Cerebellar cortex (tissue), 1 donor: ENCODE results near the gene S1PR4.
A peak's percentile ranks its signal among the peaks of the same experiment; 100 is the strongest.
"Not testable (repeated sequence)": the region's sequence is repeated elsewhere in the genome, so short reads cannot be mapped to it uniquely, and the experiment has no call there.

ENCODE experiments used
- DNase-seq: peaks from one replicate; pipeline ENCODE4 v3.0.0-alpha.2; 2015; ENCODE audit warnings: low spot score

The S1PR4 gene

DNA sequence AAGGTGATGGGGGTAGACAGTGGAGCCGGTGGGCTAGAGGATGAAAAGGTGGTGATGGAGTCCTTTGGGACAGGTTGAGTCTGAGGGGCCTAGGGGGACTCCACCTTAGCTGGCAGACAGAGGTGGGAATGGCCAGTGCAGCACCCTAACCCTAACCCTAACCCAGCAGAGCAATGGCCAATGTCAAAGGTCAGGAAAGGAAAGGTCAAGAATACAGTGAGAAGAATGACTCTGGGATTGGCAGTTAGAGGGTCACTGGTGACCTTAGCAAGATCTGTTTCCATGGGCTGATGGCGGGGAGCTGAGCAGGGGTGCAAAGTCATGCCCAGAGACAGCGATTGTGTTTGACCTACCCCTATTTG lies 26.2 kb upstream of the S1PR4 start:
- DNase-seq, result no peak

DNA sequence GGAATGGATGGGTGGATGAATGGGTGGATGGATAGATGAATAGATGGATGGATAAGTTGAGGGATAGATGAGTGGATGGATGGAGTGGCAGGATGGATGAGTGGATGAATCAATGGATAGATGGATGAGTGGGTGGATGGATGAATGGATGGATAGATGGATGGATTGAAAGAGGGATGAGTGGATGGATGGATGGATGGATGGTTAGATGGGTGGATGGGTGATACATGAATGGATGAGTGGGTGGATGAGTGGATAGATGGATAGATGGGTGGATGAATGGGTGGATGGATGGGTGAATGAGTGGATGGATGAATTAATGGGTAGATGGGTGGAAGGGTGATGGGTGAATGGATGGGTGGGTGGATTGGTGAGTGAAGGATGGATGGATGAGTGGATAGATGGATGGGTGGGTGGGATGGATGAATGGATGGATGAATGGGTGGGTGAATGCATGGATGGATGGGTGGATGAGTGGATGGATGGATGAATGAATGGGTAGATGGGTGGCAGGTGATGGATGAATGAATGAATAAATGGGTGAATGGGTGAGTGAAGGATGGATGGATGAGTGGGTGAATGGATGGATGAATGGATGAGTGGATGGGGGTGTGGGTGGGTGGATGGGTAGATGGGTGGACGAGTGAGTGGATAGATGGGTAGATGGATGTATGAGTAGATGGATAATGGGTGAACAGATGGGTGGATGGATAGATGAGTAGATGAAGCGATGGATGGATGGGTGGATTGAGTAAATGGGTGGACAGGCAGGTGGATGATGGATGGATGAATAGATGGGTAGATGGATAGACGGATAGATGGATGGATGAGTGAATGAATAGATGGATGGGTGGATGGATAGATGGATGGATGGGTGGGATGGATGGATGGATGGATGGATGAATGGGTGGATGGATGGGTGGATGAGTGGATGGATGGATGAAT lies 25.0 kb upstream of the S1PR4 start:
- DNase-seq, result no peak

DNA sequence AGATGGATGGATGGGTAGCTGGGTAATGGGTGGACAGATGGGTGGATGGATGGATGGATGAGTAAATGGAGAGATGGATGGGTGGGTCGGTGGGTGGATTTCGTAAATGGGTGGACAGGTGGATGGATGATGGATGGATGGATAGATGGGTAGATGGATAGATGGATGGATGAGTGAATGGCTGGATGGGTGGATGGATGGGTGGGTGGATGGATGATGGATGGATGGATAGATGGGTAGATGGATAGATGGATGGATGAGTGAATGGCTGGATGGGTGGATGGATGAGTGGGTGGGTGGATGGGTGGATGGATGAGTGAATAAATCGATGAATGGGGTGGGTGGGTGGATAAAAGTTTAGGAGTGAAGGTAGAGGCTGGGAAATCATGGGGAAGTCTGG lies 24.1 kb upstream of the S1PR4 start:
- not testable (repeated sequence) for DNase-seq

- no peak for DNase-seq
Measured at GRCh38 chr19:3154957-3155736, 23.4 kb upstream of the S1PR4 start.

- no peak for DNase-seq
Measured at GRCh38 chr19:3157096-3157845, 21.3 kb upstream of the S1PR4 start.

DNA sequence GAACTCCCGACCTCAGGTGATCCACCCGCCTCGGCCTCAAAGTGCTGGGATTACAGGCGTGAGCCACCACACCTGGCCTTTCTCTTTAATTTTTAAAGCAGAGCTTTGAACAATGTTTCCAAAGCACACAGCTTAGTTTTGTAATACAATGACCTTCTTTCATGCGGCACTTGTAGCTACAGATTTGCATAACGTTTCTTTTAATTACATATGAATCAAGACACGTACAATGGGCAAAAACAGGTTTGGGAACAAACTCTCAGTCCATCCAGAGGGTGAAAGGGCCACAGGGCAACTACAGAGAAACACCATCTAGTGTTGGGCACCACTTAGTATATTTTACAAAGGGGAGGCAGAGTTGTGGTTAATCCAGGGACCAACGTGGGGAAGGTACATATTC lies 19.0 kb upstream of the S1PR4 start:
- no peak for DNase-seq

DNA sequence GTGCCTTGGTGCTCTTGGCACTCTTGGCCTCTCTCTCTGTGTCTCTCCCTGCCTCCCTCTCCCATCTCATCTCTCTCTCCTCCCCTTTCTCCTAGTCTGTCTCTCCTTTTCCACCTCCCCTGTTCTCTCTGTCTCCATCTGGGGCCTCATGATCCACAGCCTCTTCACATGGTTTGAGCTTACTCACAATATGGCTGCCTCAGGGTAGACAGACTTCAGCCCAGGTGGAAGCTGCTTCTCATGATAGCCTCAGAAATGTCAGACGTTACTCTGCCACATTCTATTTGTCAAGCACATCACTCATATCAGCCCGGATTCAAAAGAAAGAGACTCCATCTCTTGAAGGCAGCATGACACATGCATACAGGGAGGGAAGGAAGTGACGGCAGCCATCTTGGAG lies 18.4 kb upstream of the S1PR4 start:
- DNase-seq, result no peak

DNA sequence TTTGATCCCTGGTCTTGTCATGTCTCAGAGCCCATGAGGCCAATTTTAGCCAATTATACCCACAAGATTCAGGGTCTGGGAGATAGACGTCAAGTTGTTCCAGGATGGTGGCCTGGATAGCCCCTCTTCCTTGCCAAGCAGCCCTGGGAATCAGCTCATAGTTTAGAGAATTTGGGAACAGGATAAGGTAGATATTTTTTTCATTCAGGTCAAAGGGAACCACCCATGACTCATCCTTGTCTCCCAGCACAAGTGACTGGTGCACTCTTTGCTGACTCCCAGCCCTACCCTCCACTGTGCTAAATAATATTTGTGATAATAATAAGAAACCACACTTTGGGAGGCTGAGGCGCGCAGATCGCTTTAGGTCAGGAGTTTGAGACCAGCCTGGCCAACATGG lies 17.1 kb upstream of the S1PR4 start:
- no peak for DNase-seq

- DNase-seq, result no peak
Measured at GRCh38 chr19:3162418-3163229, 15.9 kb upstream of the S1PR4 start.

- peak; percentile 80 for DNase-seq
Measured at GRCh38 chr19:3163230-3163886, 15.2 kb upstream of the S1PR4 start.

- DNase-seq, result no peak
Measured at GRCh38 chr19:3163943-3164342, 14.6 kb upstream of the S1PR4 start.

DNA sequence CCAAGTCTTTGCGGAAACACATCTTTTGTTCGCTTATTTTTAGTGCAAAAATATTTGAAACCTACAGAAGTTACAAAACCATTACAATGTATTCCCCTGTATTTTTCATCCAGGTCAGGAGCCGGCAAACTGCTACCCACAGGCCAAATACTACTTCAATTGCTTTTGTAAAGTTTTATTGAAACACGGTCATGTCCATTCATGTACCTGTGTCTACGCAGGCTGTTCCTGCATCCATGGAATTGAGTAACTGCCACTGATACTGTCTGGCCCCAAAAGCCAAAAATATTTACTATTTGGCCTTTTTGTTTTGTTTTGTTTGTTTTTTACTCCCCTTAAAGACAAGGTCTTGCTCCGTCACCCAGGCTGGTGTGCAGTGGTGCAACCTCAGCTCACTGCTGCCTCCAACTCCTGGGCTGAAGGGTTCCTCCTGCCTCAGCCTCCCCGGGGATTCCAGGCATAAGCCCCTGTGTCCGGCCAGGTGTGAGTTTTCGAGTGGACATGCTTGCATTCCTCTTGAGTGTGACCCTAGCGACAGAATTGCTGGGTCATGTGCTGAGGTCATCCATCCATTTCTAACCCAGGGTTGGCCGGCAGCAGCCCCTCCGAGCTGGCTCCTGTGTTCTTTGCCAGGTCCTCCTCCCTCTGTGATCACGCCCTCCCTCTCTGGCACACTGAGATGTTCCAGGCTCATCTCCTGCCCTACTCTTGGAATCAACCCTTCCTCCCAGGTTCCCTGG lies 10.9 kb upstream of the S1PR4 start:
- DNase-seq, result no peak

GRCh38 chr19:3171894-3172672 lies 6.5 kb upstream of the S1PR4 start:
- DNase-seq, result no peak

DNA sequence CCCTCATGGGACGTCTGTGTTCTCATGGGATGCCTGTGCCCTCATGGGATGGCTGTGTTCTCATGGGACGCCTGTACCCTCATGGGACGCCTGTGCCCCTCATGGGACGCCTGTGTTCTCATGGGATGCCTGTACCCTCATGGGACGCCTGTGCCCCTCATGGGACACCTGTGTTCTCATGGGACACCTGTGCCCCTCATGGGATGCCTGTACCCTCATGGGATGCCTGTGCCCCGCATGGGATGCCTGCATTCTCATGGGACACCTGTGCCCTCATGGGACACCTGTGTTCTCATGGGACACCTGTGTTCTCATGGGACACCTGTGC lies 5.9 kb upstream of the S1PR4 start:
- not testable (repeated sequence) for DNase-seq

- DNase-seq, result no peak
Measured at GRCh38 chr19:3175781-3176714, 2.5 kb upstream of the S1PR4 start.

DNA sequence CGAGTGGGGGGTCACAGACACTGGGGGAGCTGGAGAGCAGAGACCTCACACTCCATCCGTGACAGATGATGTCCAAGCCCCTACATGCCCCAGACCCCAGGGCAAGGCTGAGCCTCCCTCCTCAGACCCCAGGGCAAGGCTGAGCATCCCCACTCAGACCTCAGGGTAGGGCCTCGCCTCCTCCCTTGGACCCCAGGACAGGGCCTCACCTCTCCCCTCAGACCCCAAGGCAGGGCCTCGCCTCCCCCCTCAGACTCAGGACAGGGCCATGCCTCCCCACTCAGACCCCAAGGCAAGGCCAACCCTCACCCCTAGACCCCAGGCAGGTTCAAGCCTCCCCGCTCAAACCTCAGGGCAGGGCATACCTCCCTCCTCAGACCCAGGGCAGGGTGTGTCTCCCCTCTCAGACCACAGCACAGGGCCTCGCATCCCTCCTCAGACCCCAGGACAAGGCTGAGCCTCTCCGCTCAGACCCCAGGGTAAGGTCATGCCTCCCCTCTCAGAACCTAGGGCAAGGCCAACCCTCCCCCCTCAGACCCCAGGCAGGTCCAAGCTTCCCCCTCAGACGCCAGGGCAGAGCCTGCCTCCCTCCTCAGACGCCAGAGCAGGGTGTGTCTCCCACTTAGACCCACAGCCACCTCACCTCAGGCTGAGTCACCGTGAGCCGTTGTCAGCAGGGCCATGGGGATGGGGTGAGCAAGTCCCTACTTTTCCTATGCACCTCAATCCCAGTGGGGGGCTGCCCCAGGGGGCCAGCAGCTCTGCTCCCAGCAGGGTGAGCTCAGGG lies 1.7 kb upstream of the S1PR4 start:
- DNase-seq, result no peak

- DNase-seq, result no peak
Measured at GRCh38 chr19:3178973-3179738, 587 bp downstream of the S1PR4 start.
